ENCODE results near the gene KHSRP.

The KHSRP gene, protein sequence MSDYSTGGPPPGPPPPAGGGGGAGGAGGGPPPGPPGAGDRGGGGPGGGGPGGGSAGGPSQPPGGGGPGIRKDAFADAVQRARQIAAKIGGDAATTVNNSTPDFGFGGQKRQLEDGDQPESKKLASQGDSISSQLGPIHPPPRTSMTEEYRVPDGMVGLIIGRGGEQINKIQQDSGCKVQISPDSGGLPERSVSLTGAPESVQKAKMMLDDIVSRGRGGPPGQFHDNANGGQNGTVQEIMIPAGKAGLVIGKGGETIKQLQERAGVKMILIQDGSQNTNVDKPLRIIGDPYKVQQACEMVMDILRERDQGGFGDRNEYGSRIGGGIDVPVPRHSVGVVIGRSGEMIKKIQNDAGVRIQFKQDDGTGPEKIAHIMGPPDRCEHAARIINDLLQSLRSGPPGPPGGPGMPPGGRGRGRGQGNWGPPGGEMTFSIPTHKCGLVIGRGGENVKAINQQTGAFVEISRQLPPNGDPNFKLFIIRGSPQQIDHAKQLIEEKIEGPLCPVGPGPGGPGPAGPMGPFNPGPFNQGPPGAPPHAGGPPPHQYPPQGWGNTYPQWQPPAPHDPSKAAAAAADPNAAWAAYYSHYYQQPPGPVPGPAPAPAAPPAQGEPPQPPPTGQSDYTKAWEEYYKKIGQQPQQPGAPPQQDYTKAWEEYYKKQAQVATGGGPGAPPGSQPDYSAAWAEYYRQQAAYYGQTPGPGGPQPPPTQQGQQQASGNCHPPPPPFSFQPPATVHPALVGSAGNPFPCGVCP

DNA sequence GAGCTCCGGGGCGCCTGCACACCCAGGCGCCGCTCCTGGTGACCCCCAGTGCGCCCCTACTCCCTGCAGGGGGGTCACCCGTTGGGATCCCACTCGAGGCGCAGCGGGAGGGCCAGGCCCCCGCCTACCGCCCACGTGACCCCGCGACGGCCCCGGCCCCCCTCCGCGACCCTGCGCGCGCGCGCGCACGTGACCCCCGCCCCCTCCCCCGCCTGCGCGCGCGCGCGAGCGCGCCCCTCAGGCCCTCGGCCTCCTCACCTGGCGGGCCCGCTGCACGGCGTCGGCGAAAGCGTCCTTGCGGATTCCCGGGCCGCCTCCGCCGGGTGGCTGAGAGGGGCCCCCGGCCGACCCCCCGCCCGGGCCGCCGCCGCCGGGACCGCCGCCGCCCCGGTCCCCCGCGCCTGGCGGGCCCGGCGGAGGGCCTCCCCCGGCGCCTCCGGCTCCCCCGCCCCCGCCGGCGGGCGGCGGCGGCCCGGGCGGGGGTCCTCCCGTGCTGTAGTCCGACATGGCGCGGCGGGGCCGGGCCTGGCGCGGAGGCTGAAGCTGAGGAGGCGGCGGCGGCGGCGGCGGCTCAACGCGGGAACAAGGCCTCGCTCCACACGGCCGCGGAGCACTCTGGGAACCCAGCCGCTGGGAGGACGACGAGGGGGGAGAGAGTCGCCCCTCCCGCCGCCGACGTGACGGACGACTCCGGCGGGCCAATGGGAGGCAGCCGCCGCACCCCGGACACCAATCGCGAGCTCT is at the start of gene KHSRP:
TSS of gene KHSRP (minus strand) at position 617 of the 744 bp plus-strand sequence. CDS start at position 507, 110 bp downstream.
- no peak for DNase-seq (ENCODE audit: low read depth, low spot score)

DNA sequence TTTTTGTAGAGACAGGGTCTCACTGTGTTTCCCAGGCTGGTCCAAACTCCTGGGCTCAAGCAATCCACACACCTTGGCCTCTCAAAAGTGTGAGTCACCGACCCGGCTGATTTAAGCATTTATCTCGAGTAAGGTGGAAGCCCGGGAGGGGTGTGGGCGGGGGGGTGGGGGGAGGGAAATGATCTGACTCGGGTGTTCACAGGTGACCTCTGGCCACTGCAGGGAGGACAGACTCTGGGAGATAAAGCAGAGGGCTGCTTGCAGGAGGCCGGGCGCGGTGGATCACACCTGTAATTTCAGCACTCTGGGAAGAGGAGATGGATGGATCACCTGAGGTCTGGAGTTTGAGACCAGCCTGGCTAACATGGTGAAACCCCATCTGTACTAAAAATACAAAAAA is 49.0 kb upstream of the KHSRP start:
- DNase-seq (ENCODE audit: low read depth, low spot score) = no peak

DNA sequence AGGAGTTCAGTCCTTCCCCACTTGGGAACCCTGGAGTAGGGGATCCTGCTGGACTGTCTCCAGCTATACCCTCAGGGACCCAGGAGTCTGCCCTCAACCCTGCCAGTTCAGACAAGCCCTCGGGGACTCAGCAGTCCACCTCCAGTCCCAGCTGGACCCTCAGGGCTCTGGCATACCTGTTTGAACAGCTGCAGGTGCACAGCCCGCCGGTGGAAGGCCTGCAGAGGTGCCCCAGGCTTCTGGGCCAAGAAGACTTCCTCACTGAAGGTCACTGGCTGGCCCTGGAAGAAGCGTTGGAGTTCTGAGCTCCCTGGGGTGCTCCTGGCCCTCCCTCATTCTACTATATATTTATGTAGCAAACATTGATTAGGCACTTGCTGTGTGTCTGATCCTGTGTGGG is 48.1 kb upstream of the KHSRP start:
- DNase-seq (ENCODE audit: low read depth, low spot score) = no peak

DNA sequence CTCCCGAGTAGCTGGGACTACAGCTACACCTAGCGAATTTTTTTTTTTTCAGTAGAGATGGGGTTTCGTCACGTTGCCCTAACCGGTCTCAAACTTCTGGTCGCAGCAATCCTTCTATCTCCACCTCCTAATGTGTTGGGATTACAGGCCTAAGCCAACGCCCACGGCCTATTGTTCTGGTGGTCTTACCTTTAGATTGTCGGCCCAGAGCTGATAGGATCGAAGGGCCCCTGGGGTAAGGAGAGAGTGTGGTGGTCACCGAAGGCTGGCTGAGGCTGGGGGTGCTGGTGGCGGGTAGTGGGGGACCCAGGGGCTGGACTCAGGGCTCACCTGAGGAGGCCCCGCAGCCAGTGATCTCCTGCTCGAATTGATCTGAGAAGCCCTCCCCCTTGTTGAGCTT is 46.5 kb upstream of the KHSRP start:
- no peak for DNase-seq (ENCODE audit: low read depth, low spot score)

DNA sequence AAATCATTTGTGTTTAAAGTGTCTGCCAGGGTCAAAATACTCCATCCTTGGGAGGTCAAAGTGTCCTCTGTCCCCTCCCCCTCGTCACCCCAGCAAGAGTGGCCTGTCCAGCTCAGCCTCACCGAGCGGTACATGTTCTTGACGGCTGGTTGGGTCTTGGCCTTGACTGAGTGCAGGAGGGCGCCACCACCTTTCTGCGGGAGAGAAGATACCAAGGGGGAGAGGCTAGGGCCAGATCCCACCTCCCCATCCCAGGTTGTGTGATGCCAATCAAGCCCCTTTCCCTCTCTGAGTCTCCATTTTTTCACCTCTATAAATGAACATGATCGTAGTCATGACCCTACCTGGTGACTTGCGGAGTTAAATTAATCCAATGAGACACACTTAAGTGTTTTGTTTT is 45.6 kb upstream of the KHSRP start:
- no peak for DNase-seq (ENCODE audit: low read depth, low spot score)

DNA sequence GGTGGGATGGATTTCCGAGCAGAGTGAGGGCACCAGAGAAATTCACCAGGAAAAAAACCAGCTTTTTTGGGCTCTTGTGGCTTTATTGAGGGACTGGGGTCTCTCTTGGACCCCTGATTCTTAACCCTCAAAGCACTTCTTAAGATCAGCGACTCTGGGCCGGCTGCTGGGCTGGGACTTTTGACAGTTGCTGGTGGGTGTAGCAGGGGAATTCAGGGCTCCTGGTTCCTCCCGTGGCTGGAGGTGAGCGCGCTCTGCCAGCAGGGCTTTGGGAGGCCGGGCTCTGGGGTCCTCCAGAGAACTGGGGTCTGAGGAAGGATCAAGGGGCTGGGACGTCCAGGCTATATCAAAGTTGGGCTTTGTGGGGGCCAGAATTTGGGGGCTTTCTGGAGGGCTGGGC is 42.8 kb upstream of the KHSRP start:
- DNase-seq (ENCODE audit: low read depth, low spot score) = no peak

DNA sequence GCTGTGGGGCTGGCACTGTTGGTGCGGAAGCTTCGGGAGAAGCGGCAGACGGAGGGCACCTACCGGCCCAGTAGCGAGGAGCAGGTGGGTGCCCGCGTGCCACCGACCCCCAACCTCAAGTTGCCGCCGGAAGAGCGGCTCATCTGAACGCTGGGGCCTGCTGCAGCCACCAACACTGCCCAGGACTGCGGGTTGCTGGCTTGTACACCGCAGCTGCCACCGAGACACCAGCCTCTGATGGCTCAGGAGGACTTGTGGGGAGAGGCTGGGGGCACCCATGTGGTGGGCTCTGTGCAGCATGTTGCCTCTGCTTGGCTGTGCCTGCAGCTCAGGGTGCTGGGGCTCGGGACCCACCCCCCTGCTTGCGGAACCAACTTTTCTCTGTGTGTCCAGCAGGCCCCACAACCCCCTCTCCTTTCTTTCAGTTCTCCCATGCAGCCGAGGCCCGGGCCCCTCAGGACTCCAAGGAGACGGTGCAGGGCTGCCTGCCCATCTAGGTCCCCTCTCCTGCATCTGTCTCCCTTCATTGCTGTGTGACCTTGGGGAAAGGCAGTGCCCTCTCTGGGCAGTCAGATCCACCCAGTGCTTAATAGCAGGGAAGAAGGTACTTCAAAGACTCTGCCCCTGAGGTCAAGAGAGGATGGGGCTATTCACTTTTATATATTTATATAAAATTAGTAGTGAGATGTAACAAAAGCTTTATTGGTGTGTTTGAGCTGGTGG is 42.1 kb upstream of the KHSRP start:
- no peak for DNase-seq (ENCODE audit: low read depth, low spot score)

DNA sequence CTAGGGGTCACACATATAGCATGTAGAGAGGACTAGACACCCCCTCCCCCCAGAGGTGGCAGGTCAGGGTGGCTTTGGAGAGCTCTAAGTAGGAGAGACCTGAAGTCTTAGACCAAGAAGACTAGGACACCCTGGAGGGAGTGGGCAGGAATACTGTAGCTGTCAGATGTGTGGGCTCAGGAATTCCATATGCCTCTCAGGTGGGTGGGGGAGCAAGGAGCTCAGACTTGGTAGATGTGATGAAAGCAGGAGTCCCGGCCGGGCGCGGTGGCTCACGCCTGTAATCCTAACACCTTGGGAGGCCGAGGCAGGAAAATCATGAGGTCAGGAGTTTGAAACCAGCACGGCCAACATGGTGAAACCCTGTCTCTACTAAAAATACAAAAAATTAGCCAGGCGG is 41.1 kb upstream of the KHSRP start:
- DNase-seq (ENCODE audit: low read depth, low spot score) = no peak

DNA sequence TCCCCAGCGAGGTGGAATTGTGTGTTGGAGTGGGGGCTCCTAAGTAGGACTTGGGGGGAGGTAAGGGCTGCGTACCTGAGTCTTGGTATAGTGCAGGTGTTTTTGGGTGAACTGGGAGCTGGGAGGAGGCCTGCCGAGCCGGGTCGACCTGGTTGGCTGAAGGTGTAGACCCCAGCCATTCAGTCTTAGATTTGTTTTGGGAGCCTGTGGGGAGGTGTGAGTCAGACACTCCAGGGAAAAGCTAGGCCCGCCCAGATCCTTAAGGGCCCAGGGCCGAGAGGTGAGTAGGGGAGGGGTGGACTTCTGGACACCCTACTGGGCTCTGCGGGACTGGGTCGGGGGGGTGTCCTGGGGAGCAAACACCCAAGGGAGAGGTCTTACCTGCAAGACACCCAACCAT is 40.4 kb upstream of the KHSRP start:
- DNase-seq (ENCODE audit: low read depth, low spot score) = no peak

DNA sequence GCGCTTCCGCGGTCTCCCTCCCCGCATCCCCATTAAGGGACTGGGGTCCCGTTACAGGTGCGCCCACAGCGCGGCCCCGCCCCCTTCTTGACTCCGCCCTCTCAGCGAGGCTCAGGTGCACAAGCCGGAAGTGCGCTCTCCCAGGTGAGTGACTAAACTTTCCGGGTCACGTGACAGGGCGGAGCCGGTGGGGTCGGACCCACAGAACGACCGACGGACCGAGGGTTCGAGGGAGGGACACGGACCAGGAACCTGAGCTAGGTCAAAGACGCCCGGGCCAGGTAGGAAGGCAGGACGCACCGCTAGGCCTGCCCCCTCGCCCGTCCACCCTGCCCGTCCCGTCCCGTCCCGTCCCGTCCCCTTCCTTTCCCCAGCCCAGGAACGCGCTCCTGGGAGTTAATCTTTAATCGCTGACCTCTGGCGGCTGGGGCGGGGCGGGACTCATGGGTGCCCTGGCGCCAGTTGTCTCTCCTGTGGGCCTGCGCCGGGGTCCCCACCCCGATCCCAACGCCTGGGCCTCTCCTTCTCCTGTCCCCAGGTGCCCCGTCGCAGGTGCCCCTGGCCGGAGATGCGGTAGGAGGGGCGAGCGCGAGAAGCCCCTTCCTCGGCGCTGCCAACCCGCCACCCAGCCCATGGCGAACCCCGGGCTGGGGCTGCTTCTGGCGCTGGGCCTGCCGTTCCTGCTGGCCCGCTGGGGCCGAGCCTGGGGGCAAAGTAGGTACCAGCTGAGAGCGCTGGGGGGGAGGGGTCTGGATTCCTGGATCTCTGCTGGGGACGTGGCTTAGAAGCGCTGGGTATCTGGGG is 39.7 kb upstream of the KHSRP start, which contains the start of gene CRB3:
TSS of gene CRB3 (plus strand) at position 202 of the 804 bp plus-strand sequence. CDS start at position 633, 431 bp downstream.
- no peak for DNase-seq (ENCODE audit: low read depth, low spot score)

DNA sequence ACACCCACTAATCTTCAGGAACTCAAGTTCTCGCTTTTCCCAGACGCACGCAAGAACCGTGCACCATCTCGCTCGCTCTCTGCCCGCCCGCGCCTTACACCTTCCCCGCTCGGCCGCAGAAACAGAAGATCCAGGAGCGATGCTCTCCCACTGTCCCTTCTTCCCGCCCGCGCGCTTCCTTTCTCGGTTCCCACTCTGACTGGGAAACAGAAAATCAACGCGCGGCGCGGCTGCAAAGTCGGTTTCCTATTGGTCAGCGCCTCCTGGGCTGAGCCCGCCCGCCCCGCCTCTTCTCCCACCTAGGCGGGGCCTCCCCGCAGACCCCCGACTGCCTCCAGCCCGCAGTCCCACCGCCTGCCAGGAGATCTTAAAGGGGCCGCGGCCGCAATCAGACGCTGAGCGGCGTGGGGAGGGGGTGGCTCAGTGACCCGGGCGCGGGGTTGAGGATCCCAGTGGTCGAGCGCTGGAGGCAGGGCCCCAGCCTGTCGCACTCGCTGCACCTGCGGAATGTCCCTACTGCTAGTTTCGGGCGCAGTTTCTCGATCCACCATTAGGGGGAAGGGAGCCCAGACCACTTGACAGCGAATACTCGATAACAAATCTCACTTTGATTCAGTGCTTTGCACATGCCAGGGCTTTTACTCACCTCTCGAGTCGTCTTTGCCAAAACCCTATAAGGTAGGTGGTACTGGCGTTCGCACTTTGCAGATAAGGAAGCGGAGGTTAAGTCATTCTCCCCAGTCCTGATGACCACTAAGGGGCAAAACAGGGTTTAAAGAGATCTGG is 35.7 kb upstream of the KHSRP start:
- DNase-seq (ENCODE audit: low read depth, low spot score) = peak; percentile 93

DNA sequence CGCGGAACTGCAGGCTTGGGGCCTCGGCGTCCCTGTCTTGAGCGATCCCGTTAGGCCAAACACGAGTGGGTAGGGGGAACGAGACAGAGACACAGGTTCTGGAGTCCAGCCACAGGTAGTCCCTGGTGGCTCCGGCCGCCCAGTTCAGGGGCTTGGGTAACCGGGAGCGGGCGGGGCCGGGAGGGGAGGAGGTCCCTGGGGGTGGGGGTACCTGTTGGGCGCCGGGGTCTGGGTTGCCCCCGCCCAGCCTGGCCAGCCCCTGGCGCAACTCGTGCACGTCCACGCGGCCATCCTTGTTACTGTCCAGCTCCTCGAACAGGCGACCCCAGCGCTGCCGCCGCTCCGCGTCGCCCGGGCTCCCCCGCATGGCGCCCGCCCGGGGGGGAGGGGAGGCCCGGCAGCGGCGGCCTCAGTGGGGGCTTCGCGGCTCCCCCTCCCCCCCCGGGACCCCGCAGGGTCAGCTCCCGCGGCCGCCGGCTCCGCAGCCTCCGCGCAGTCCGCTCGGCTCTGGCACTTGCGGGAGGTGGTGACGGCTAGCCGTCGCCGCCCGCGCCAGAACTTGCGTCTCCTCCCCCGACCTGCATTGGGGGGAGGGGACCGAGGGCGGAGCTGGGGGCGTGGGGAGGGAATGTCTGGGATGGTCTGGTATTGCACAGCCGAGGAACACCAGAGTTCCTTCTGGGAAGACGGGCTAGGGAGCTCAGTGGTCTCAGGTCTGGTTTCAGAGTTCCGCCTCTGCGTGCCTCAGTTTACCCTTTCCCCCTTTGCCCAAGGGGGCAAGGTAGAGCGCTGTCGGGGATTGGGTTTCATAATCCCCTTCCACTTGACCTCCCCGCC is 34.9 kb upstream of the KHSRP start, which contains the start of gene SLC25A23:
TSS of gene SLC25A23 (minus strand) at position 531 of the 837 bp plus-strand sequence. CDS start at position 367, 164 bp downstream.
- DNase-seq (ENCODE audit: low read depth, low spot score) = peak; percentile 56

DNA sequence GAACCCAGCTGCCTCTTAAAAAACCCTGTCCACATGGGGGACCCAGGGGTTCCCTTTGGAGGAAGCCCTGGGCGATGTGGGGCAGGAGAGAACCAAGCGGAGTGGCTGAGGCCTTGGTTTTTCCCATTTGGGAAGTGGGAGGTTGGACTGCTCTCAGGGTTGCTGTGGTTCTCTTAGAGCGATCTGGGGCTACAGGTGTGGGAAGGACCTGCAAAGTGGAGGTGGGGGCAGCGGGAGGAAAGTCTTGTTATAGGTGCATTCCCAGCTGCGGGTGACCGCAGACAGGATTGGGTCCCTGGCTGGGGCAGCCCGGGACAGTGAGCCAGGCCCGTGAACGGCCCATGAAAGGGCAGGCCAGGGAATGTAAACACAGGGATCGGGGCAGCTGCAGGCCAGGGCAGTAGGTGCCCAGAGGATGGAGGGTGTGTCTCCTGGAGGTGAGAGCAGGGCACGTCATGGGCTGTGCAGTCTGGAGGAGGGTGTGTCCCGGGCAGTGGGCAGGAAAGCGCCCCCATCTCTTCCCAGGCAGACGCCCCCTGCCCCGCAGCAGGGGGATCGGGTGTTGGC is 34.2 kb upstream of the KHSRP start:
- DNase-seq (ENCODE audit: low read depth, low spot score) = no peak

DNA sequence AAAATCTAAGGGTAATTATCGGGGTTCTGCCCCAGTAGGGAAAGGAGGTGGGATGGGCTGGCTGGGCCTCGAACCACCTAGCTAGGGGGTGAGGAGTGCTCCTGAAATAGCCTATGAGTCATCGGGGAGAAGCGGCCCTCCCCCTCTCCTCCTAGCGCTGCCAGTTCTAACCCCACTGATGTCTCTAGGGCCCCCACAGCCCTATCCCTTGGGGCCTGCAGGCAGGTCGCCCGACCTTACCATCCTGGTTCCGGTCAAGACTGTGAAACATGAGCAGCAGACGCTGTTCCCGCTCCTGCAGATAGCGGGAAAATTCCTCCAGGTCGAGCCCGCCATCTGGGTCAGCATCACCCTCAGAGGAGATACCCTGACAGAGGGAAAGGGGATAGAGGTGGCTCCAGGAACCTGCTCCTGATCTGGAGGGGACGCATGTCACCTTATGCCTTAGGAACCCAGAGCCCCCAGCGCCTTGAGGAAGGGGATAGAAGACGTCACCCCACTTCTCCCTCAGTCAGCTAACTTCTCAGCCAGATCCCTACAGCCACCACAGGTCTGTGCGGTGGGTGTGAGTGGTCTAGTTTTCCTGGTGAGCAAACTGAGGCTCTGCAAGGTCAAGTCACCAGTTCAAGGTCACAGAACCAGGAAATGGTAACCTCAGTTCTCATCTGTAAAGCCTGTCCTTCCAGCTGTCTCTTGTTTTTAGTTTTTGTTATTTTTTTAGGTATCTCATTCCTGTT is 33.5 kb upstream of the KHSRP start:
- no peak for DNase-seq (ENCODE audit: low read depth, low spot score)

DNA sequence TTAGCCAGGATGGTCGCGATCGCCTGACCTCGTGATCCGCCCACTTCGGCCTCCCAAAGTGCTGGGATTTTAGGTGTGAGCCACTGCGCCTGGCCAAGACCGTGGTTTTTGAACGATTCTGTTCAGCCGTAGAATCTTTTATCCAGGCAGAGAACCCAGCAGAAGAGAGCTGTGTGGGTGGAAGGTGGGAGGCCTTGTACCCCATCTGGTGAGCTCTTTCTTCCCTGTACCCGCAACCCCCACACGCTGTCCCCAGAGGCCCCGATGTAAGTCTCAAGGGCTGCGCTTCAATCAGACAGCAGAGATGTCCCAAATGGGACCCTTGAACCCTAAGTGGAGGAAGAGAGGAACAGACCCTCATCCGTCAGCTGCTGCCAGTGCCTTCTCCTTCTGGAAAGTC is 31.3 kb upstream of the KHSRP start:
- DNase-seq (ENCODE audit: low read depth, low spot score) = no peak

DNA sequence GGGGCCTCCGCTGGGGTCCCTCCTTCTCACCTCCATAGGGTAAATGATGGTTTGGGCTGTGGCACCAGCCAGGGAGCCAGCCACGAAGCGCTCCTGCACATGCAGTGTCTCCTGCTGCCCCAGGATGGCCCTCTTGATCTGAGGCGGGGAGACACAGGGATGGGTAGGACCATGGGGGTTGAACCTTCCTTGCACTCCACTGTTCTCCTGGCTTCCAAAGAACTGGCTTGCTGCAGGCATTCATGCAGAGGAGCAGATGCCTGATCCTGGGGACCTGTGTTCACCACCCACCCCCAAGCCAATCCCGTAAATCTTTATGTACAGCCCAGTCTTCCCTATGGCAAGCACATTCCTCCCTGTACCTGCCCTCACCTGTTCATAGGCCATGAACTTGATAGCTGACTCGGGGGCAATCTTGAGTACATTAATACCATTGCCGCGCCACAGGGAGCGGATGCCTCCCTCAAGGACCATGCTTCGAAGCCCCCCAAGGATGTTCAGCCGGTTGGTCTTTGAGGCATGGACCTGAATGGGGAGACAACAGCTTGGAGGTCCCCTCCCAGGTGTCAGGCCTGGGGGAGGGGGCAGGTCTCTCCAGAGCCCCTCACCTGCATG is 29.4 kb upstream of the KHSRP start:
- DNase-seq (ENCODE audit: low read depth, low spot score) = no peak

DNA sequence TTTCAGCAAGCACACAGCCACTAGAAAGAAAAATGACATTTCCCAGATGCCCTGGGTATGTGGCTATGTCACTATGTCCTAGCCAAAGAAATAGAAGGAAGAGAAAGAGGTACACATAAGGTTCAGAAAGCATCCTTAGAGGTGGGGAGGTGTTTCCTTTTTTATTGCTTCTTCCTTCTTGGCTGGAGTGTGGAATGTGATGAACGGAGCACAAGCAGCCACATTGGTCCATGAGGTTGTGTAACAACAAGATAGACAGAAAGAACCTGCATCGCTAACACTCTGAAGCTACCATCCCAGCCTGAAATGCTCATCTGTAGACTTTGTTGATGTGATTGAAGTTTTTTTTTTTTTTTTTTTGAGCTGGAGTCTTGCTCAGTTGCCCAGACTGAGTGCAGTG is 28.3 kb upstream of the KHSRP start:
- no peak for DNase-seq (ENCODE audit: low read depth, low spot score)
